Measurements from ENCODE around the gene RAPGEF1.
A peak's percentile ranks its signal among the peaks of the same experiment; 100 is the strongest.

RAPGEF1 gene

DNA sequence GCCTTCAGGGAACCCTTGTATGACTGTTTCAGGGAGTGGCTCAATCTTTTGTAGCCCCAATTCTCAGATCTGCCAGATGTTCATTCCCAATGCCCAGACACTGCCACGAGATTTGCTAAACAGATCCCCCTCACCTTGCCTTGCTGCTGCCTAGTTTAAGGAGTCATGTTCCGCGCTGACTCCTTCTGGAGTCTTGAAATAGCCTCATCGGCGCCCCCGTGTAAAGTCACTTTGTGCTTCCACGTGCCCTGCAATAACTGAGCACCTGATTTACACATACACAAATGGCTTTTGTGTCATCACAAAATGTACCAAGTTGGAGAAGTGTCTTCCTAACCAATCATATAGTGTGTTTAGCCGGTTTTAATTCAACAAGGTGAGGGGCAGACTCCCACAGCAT lies 132.3 kb downstream of the RAPGEF1 start:
- no peak for DNase-seq
- in situ Hi-C loops (cut with MboI; ENCODE audit: low pct_unique_long_range_greater_than_20kb, low sequenced_read_pairs), result no loop called here

DNA sequence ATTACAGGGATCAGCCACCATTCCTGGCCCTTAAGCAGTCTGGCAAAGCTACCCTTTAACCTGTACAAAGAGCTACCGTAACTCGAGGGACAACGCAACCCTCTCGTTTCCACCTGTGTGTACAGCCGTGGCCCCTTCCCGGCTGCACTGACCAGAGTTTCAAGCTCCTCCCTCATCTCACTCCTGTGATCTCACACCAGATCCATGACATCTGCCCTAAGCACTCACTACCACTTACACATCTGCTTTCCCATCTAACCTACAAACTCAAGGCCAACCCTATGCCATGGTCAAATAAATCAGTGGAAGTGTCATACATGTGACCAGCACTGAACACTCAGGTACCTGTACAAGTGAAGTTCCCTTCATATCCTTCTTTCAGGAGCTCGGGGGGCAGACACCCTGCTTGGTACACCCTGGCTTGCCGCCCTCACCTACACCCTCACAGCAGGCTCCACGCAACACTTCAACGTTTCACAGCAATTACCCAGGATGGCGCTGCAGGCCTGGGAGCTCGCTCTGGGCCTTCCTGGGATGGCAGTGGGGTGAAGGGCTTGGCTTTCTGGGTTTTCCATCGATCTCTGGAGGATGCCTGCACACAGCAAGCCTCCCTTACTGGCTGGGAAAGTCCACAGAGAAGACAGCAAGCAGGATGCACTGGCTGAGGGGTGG lies 132.8 kb downstream of the RAPGEF1 start:
- in situ Hi-C loops (cut with MboI; ENCODE audit: low pct_unique_long_range_greater_than_20kb, low sequenced_read_pairs), result no loop called here
- no peak for DNase-seq

DNA sequence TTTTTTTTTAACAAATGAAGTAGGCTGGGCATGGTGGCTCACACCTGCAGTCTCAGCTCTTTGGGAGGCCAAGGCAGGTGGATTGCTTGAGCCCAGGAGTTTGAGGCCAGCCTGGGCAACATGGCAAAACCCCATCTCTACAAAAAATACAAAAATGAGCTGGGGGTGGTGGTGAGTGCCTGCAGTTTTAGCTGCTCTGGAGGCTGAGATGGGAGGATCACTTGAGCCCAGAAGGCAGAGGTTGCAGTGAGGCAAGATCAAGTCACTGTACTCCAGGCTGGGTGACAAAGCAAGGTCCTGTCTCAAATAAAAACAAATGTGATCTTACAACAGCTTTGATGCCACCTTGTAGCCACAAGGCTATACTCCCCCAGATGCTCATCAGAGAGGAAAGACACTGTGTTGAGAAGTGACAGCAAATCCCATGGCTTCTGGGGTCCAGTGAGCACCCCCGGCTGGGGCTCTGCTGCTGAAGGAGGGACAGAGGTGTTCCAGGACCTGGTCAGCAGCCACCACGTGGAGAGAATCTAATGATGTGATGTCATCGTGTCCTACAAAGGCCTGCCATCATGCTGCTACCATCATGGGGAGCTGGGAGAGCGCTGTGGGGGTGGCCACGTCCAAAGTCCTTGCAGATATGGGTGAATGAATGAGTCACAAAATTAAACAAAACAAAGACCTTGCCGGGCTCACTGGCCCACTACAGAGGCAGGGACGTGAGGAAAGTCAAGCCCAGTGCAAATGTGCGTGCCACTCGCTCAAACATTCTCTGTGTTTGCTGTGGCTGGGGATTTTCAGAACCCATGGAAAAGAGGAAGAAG lies 133.9 kb downstream of the RAPGEF1 start:
- in situ Hi-C loops (cut with MboI; ENCODE audit: low pct_unique_long_range_greater_than_20kb, low sequenced_read_pairs), result no loop called here
- no peak for DNase-seq

DNA sequence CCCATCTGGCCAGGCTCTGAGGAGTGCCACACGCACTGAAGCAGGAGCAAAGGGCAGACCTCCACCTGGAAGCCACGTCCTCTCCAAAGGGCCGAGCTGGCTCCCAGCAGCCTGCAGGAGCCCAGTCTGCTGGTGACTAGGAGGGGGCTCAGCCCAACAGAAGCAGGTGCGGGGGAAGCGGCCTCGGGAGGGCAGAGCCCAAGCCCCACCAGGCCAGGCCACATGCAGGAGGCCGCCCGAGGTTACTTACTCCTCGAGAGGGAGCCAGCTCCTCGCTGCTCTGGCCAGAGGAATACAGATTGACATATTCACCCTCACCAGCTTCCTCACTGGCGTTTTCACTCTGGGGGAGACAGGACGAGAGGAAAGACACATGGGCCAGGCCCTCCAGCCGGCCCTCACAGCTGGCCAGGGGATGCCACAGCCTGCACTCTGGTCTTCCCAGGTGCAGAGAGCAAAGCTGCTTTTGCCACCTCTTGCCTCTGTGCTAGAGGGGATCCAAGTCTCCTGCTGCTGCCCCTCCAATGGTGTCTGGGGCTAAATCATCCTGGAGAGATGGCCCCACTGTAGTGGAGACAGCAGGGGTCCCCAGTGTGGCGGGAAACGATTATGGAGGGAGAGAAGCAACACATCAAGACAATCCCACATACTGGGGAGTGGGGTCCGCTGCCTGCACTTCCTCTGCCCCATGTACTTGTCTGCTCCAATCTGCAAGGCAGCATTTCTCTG lies 136.0 kb downstream of the RAPGEF1 start:
- in situ Hi-C loops (cut with MboI; ENCODE audit: low pct_unique_long_range_greater_than_20kb, low sequenced_read_pairs), result no loop called here
- no peak for DNase-seq

DNA sequence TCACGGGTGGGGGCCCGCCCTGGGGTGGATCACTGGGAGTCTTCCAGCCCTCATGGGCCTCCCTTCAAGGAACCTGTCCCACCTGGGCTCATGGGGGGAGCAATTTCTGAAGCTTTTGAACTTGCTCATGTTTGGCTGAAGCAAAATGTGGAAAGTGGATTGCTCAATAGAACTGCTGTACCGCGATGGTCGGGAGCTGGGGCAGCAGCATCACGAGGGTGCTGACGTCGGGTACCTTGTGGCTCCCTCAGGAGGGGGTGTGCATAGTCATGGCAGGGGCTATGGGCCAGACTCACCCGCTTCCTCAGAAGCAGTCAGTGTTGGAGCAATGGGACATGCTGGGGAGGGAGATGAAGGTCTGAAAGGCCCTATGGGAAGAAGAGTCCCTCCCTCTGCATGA lies 136.7 kb downstream of the RAPGEF1 start:
- no peak for DNase-seq
- in situ Hi-C loops (cut with MboI; ENCODE audit: low pct_unique_long_range_greater_than_20kb, low sequenced_read_pairs), result no loop called here

DNA sequence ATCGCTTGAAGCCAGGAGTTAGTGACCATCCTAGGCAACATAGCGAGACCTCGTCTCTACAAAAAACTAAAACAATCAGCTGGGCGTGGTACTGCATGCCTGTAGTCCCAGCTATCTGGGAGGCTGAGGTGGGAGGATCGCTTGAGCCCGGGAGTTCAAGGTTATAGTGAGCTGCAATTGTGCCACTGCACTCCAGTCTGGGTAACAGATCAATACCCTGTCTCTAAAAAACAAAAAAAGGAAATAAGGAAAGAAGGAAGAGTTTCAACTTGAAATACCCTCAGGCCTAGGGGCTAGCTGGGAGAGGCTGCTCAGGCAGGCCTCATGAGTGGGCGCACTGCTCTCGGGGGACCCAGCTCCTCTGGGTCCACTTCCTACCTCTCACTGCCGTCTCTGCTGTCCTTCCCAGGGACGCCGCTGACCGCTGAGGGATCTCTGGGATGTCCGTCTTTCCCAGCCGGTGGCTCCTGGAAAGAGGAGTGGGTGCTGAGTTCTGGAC lies 138.1 kb downstream of the RAPGEF1 start:
- in situ Hi-C loops (cut with MboI; ENCODE audit: low pct_unique_long_range_greater_than_20kb, low sequenced_read_pairs), result no loop called here
- DNase-seq, result no peak

DNA sequence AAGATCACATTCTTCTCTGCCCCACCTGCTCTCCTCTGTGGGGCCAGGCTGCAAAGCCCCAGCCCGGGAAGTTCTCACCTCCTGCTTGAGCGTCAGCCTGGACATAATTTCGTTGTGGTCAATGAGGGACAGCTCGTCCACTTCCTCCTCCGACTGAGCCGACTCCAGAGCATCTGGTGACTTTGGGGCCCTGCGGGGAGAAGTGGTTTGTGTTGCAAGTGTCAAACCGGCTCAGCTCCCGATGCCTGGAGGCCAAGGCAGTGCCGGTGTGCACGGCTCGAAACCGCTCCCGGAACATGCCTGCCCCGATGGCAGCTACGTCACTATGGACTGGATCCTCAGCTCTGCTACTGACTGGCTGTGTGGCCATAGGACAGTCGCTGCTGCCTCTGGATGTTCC lies 141.8 kb downstream of the RAPGEF1 start:
- DNase-seq, result peak; percentile 51
- in situ Hi-C loops (cut with MboI; ENCODE audit: low pct_unique_long_range_greater_than_20kb, low sequenced_read_pairs), result loop anchor here (25.0 kb wide), 1 partner anchor 139 kb away; the partner anchor contains the start of gene RAPGEF1

DNA sequence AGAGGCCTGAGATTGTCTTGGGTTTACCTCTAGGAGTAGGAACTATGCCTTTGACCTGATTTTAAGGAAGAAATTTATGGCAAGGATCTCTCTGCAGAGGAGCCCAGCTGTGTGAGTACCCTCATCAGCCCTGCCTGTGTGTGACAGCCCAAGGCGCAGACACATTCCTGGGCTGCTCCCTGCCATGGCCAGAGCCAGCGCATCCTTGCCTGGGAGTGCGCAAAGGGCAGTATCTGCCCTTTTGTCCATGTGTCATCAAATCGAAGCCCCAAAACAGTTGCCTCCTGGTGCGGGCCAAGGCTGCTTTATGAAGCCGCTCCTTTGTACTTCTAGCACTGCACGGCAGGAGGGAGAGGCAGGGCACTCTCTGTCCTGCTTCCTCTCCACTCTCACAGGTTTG lies 142.6 kb downstream of the RAPGEF1 start:
- DNase-seq, result no peak
- in situ Hi-C loops (cut with MboI; ENCODE audit: low pct_unique_long_range_greater_than_20kb, low sequenced_read_pairs), result loop anchor here (25.0 kb wide), 1 partner anchor 140 kb away; the partner anchor contains the start of gene RAPGEF1

DNA sequence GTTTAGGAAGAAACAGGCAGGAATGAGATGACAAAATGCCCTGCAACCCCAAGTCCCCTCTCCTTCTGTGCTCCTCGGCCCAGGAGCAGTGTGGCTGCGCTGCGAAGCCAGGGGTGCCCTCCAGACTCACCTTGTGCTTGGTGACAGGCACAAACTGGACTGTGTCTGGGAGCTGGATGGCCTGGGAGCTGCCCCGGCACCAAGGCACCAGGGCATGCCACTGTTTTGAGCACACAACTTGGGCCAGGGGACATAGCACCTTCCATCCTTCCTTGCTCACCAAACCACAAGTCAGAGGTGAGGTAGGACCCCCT lies 143.5 kb downstream of the RAPGEF1 start:
- no peak for DNase-seq
- in situ Hi-C loops (cut with MboI; ENCODE audit: low pct_unique_long_range_greater_than_20kb, low sequenced_read_pairs), result loop anchor here (25.0 kb wide), 1 partner anchor 141 kb away; the partner anchor contains the start of gene RAPGEF1

DNA sequence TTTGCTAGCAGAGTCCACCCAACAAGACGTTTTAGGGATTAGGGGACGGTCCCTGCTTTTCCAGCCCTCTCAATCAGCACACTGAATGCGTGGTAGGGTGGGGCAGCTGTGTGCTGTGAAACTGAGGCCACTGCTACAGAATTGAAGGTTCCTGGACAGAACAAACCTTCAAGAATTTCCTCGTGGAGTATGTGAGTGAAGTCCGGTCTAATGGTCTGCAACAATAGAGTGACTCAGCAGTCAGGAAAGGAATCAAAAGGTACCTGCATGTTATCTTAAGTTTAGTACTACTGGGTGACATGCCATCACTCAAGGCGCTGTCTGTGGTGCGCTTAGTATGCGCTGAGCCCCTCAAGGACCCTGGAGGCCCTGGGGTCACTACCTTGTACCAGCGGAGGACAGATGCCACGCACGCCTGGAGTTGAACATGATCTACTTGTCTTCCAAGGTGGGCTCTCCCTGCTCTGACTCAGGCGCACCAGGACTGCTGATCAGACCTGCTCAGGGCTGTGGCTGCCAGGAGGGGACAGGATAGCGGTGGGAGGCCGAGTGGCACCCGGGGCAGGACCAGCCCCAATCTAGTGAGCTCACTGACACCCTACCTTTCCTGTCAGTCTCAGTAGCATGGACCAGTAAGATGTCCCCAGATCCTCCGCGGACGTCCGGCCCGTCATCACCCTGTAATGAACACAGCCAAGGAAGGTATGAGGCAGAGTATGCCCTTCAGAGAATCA lies 144.0 kb downstream of the RAPGEF1 start:
- in situ Hi-C loops (cut with MboI; ENCODE audit: low pct_unique_long_range_greater_than_20kb, low sequenced_read_pairs), result loop anchor here (25.0 kb wide), 1 partner anchor 141 kb away; the partner anchor contains the start of gene RAPGEF1
- no peak for DNase-seq

DNA sequence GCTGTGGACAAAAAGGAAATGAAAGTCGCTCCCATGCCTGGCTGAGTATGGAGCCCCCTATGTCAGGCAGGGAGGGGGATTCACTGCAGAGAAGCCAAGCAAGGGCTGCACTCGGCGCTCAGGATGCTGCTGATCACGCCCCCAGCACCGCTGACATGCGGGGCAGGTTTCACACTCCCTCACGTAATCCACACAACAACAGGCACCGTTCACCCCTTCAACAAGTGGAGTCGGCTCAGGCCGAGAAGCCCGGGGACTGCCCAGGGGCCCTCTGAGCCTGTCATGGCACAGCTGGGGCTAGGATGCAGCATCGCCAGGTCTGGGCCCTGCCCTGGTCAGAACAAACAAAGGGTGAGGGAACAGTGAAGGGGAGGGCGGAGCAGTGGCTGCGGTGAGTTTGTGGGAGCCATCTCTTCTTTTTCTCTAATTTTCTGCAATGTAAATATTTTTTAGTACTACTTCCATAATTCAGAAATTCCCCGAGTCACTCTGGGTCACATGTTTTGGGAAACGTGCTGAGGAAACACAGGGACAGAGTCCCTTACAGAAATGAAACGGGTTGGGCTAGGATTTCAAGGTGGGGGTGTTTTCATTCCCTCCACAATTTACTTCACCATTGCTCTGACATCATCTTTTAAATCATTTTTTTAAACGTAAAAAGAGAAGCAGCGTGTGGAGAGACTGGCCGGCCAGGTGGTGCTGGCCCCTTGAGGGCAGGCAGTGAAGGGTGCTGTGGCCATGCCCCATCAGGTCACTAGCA lies 144.8 kb downstream of the RAPGEF1 start:
- in situ Hi-C loops (cut with MboI; ENCODE audit: low pct_unique_long_range_greater_than_20kb, low sequenced_read_pairs), result loop anchor here (25.0 kb wide), 1 partner anchor 142 kb away; the partner anchor contains the start of gene RAPGEF1
- no peak for DNase-seq

DNA sequence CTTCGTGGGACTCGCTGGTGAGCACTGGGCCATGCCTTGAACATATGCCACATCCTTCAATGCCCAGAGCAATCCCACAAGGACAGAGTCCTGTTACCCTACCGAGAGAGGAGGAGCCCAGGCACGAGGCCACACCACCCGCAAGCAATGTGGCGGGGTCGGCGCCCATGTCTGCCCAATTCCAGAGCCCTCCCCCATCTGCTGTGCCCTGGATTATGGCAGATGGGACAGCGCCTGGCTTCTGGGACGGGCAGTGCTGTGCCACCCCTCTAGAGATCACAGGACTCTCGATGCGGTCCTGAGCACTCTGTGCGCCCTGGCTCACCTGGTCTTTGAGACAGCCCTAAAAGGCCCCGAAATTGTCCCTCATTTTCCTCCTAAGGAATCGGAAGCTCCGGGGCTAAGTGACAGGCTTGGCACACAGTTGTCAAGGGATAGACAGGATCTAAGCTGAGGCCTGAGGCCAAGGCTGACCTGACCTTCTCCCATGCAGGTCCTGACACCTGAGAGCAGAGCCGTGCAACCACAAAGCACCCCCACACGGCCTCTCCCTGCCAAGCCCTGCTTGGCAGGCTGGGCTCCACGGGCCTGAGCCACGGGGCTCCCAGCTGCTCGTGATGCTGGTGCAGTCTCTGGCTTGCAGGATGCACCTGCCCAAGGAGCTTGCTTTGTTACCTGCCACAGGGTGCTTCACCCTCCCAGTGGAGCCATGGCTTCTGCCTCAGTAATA lies 145.8 kb downstream of the RAPGEF1 start:
- in situ Hi-C loops (cut with MboI; ENCODE audit: low pct_unique_long_range_greater_than_20kb, low sequenced_read_pairs), result loop anchor here (25.0 kb wide), 1 partner anchor 143 kb away; the partner anchor contains the start of gene RAPGEF1
- no peak for DNase-seq

DNA sequence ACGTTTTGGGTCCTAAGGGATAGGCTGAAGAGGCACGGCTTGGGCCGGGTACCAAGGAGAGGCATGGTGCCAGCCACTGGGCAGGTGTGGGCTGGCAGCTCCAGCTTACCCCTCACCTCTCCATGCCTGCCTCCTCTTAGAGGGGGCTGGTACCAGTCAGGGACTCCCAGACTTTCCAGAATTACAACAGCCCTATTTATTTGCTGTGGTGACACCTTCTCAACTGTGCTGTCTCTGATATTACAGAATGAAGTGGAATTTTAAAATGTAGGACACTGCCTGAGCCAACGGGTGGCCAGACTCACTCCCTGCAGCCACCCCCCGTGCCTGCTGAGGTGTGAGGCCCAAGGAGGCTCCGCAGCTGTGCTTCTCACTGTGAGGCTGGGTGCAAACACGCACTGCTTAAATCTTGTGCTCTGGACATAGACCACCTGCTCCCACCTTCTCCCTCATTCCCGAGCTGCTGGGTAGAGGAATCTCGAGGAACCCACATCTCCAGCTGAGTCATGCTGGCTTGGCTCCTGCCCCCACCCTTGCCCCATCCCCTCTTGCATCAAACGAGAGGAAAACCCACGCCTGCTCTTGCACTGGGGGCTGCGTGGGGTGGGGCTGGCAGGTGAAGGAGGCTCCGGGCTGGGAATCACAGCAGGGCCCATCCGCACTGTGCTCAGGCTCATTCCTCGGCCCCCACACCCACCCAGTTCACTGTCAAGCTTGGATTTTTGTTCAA lies 146.6 kb downstream of the RAPGEF1 start:
- in situ Hi-C loops (cut with MboI; ENCODE audit: low pct_unique_long_range_greater_than_20kb, low sequenced_read_pairs), result loop anchor here (25.0 kb wide), 1 partner anchor 144 kb away; the partner anchor contains the start of gene RAPGEF1

DNA sequence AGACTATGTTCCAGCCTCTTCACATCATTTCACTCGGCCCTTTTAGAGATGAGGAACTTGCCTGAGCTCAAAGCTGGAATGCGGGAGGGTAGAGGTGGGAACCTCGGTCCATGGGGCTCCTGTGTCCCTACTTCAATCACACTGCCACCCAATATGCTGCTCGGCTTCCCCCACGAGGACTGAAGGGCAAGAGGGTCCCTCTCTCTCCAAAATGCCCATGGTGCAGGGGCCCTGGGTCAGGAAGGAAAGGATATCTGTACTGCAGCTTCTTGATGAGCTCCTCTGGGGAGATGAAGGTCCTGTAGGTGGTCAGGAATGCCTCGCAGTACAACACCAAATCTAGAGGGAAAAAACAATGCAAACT lies 148.0 kb downstream of the RAPGEF1 start:
- in situ Hi-C loops (cut with MboI; ENCODE audit: low pct_unique_long_range_greater_than_20kb, low sequenced_read_pairs), result loop anchor here (25.0 kb wide), 1 partner anchor 145 kb away; the partner anchor contains the start of gene RAPGEF1
- no peak for DNase-seq

More for the DNA sequence above, 146.6 kb downstream of the RAPGEF1 start:
- no peak for DNase-seq

DNA sequence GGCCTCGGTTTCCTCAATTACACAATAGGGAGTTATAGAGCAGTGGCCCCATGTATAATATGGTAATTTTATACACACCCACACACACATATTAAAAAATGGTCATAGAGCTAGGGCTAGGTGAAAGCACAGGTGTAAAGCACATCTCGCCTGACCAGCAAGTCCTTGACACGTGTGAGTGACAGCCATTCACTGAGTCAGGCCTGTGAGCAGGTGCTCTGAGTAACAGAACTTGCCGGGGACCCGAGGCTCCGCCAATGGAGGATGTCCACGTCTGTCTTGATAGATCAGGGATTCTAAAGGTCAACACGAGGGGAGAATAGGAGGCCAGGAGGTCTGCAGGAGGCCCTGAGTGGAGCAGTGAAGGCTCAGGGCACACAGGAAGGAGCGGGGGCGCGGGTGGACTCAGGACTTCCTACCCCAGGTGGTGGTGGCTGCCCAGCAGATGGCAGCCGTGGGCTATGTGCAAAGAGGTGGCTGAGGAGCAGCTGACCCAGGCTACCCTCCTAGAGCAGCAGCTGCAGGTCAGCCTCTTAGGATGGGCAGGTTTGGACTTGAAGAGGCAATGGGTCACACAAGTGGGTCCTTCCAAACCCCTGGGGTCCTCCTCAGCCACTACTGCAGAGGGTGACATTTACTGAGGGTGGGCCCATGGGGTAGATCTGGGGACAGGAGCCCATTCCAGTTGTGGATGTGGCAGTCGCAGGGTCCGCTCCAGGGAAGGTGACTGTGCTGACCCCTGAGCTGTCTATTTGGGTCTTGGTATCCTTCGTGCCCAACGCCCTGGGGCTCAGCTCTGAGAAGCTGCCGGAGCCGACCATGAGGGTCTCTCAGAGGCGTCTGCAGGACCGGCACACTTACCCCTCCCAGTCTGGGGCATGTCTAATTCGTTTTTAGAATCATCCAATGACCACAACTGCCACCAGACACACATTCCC lies 148.7 kb downstream of the RAPGEF1 start:
- in situ Hi-C loops (cut with MboI; ENCODE audit: low pct_unique_long_range_greater_than_20kb, low sequenced_read_pairs), result loop anchor here (25.0 kb wide), 1 partner anchor 146 kb away; the partner anchor contains the start of gene RAPGEF1
- DNase-seq, result peak; percentile 79

DNA sequence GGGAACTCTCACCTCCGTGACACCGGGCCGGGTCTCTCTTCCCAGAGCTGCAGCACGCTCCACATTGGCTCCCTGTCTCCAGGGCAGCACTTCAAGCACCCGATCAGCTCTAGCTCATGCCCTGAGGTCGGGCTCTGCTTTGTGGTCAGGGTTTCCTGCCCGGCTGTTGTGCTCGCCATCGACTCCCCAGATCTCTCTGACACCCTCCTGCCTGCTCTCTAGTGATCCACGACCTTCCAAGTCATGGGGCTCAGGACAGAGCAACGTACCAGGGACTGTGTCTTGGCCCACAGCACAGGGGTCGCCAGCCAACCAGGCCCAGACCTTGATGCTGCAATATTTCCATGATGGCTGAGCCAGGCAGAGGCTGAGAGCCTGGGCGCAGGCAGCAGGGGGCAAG lies 149.4 kb downstream of the RAPGEF1 start:
- DNase-seq, result no peak
- in situ Hi-C loops (cut with MboI; ENCODE audit: low pct_unique_long_range_greater_than_20kb, low sequenced_read_pairs), result loop anchor here (25.0 kb wide), 1 partner anchor 147 kb away; the partner anchor contains the start of gene RAPGEF1

Data from KBM-7 (cell line).